Kidney capillary endothelial cell (primary cell): ENCODE results near the gene NCBP1.

ENCODE experiments used
- DNase-seq: peaks from one replicate; pipeline ENCODE4 v3.0.0-alpha.2; 2018; ENCODE audit warnings: low spot score

Gene NCBP1

GRCh38 chr9:97714435-97714834 lies 80.8 kb downstream of the NCBP1 start:
- DNase-seq: no peak

GRCh38 chr9:97717866-97718265 lies 84.2 kb downstream of the NCBP1 start:
- DNase-seq: no peak

GRCh38 chr9:97721396-97721795 lies 87.8 kb downstream of the NCBP1 start:
- DNase-seq: no peak

GRCh38 chr9:97722331-97722730 lies 88.7 kb downstream of the NCBP1 start:
- no peak for DNase-seq
